ENCODE results near the gene UFD1. TPM values are rescaled to one million over a fixed set of nuclear protein-coding genes. Genes with fewer than 3 reads are reported as not detected.

UFD1 gene
- total and polyA plus RNA-seq, 2 donors (not counting 1 experiment from before 2014, with no cell fraction given), result 43.5 to 70.1 TPM

- DNase-seq, result peak; percentile 46
- Histone ChIP-seq H3K27ac (ENCODE audit: low read length in 2 of 2) (peak overlapping the region; percentile 51 to 63), H4K20me1 (ENCODE audit: control insufficient read depth, insufficient read depth, low read length, poor library complexity, severe bottlenecking) (peaks cover 40% of the 10 kb centered on the region), H3K4me2 (replicated peaks; ENCODE audit: low read depth, low read length, poor library complexity, severe bottlenecking) (peak overlapping the region; percentile 98), H3K79me2 (ENCODE audit: control insufficient read depth, insufficient read depth, low read length) (peaks cover 66% of the 10 kb centered on the region), H3K4me3 (ENCODE audit: control extremely low read depth in 1 of 5, extremely low read depth in 1 of 5, insufficient read depth in 1 of 5, low read depth in 2 of 5, low read length in 4 of 5) (peak overlapping the region; percentile 56 to 87 (median 81)), H3K4me1 (ENCODE audit: control insufficient read depth in 2 of 2, insufficient read depth in 2 of 2, low read length in 2 of 2) (peaks cover 40 to 54% of the 10 kb centered on the region in 2 donors), H3K9ac (ENCODE audit: low read length) (peak overlapping the region; percentile 92), H3K9me3 (ENCODE audit: control extremely low read depth in 1 of 3, control insufficient read depth in 2 of 3, insufficient read depth in 1 of 3, low read length in 2 of 3) (no peaks in the 10 kb centered on the region), H3K27me3 (replicated peaks in 1 of 4; ENCODE audit: control extremely low read depth in 1 of 4, control insufficient read depth in 3 of 4, insufficient read depth in 4 of 4, low read length in 3 of 4) (no peaks in the 10 kb centered on the region), H3K36me3 (replicated peaks in 1 of 2; ENCODE audit: control extremely low read depth in 1 of 2, control insufficient read depth in 1 of 2, extremely low read depth in 1 of 2, insufficient read depth in 2 of 2, low read length in 1 of 2) (peaks cover 0 to 7% of the 10 kb centered on the region in 2 experiments), H2AFZ (ENCODE audit: insufficient read depth, low read depth, low read length, poor library complexity, severe bottlenecking) (peak overlapping the region; percentile 62)
- 7% methylated on average over 9 of the region's 12 CpGs for WGBS (ENCODE audit: insufficient coverage)
- ChIA-PET CTCF (interaction anchor here (1.2 kb wide), 1 partner anchor 252 kb away, joined by 3 read pairs; the partner anchor contains the start of gene SLC25A1), POLR2A (no interaction called here)
- no peak for ATAC-seq (ENCODE audit: low read depth)
- peak overlapping the region; percentile 86 for H3K4me3 Mint-ChIP-seq
- H3K9me3 Mint-ChIP-seq (ENCODE audit: insufficient read depth), result no peaks in the 10 kb centered on the region
- peak overlapping the region; percentile 84 for H3K27ac Mint-ChIP-seq
- no peaks in the 10 kb centered on the region for H3K27me3 Mint-ChIP-seq
- intact Hi-C loops (cut with micrococcal nuclease), result loop anchor here (5.0 kb wide), 1 partner anchor 138 kb away; the partner anchor contains the start of gene CLTCL1
- TF ChIP-seq EZH2 (IDR thresholded peaks at IDR 0.05; ENCODE audit: borderline replicate concordance, insufficient read depth, low read depth, low read length, poor library complexity, severe bottlenecking) (no peak), CTCF (IDR thresholded peaks at IDR 0.05) (no peak)
- H3K4me1 Mint-ChIP-seq, result peaks cover 67% of the 10 kb centered on the region
Measured at GRCh38 chr22:19429950-19430889, 48.8 kb downstream of the UFD1 start.

GRCh38 chr22:19424186-19424500 is 54.9 kb downstream of the UFD1 start:
- TF ChIP-seq CTCF (IDR thresholded peaks at IDR 0.05) (no peak), EZH2 (IDR thresholded peaks at IDR 0.05; ENCODE audit: borderline replicate concordance, insufficient read depth, low read depth, low read length, poor library complexity, severe bottlenecking) (no peak)
- Histone ChIP-seq H4K20me1 (ENCODE audit: control insufficient read depth, insufficient read depth, low read length, poor library complexity, severe bottlenecking) (peaks cover 54% of the 10 kb centered on the region), H3K4me1 (ENCODE audit: control insufficient read depth in 2 of 2, insufficient read depth in 2 of 2, low read length in 2 of 2) (peaks cover 7 to 28% of the 10 kb centered on the region in 2 donors), H3K27me3 (replicated peaks in 1 of 4; ENCODE audit: control extremely low read depth in 1 of 4, control insufficient read depth in 3 of 4, insufficient read depth in 4 of 4, low read length in 3 of 4) (no peaks in the 10 kb centered on the region), H3K36me3 (replicated peaks in 1 of 2; ENCODE audit: control extremely low read depth in 1 of 2, control insufficient read depth in 1 of 2, extremely low read depth in 1 of 2, insufficient read depth in 2 of 2, low read length in 1 of 2) (peaks cover 0 to 16% of the 10 kb centered on the region in 2 experiments), H3K4me3 (ENCODE audit: control extremely low read depth in 1 of 5, extremely low read depth in 1 of 5, insufficient read depth in 1 of 5, low read depth in 2 of 5, low read length in 4 of 5) (no peak overlapping the region), H3K9ac (ENCODE audit: low read length) (no peak overlapping the region), H2AFZ (ENCODE audit: insufficient read depth, low read depth, low read length, poor library complexity, severe bottlenecking) (no peak overlapping the region), H3K27ac (ENCODE audit: low read length in 2 of 2) (no peak overlapping the region), H3K9me3 (ENCODE audit: control extremely low read depth in 1 of 3, control insufficient read depth in 2 of 3, insufficient read depth in 1 of 3, low read length in 2 of 3) (no peaks in the 10 kb centered on the region), H3K4me2 (replicated peaks; ENCODE audit: low read depth, low read length, poor library complexity, severe bottlenecking) (no peak overlapping the region), H3K79me2 (ENCODE audit: control insufficient read depth, insufficient read depth, low read length) (peaks cover 92% of the 10 kb centered on the region)
- no peak overlapping the region for H3K4me3 Mint-ChIP-seq
- H3K27ac Mint-ChIP-seq, result no peak overlapping the region
- H3K27me3 Mint-ChIP-seq, result no peaks in the 10 kb centered on the region
- CTCF ChIA-PET, result no interaction called here
- H3K9me3 Mint-ChIP-seq (ENCODE audit: insufficient read depth), result no peaks in the 10 kb centered on the region
- 93% methylated on average over 3 of the region's 3 CpGs for WGBS (ENCODE audit: insufficient coverage)
- ATAC-seq (ENCODE audit: low read depth) (no peak), DNase-seq (no peak)
- intact Hi-C loops (cut with micrococcal nuclease), result no loop called here
- peaks cover 71% of the 10 kb centered on the region for H3K4me1 Mint-ChIP-seq
- POLR2A ChIA-PET, result no interaction called here
